PFSK-1 (cell line): ENCODE measurements around the gene NFIB.

Source experiments
- FOXP2 ChIP-seq: optimal IDR thresholded peaks from 2 replicates; pipeline ENCODE3; 2011; ENCODE audit warnings: borderline replicate concordance, control low read depth, inconsistent platforms; ENCODE audit not compliant: insufficient read depth; ENCODE audit errors: extremely low read length, extremely low read depth
- POLR2AphosphoS5 ChIP-seq: IDR thresholded peaks from 2 replicates; pipeline ENCODE4 v1.6.1; 2012; ENCODE audit warnings: low read depth, mild to moderate bottlenecking, control low read depth, low read length, moderate library complexity
- SIN3A ChIP-seq: IDR thresholded peaks from 2 replicates; pipeline ENCODE4 v1.6.1; 2012; ENCODE audit warnings: mild to moderate bottlenecking, low read length, moderate library complexity, borderline replicate concordance; ENCODE audit not compliant: insufficient read depth
- TAF1 ChIP-seq: IDR thresholded peaks from 2 replicates; pipeline ENCODE4 v1.6.1; 2012; ENCODE audit warnings: low read length, control low read depth, borderline replicate concordance; ENCODE audit not compliant: insufficient read depth
- TF ChIP-seq, protein P1 (sequence below), 2 experiments: IDR thresholded peaks; 2 replicates each; pipeline versions ENCODE4 v1.6.1 to v1.8.0; 2011 to 2012; ENCODE audit warnings: low read depth in 2 of 2, low read length in 2 of 2, control low read depth in 1 of 2, inconsistent platforms in 1 of 2, mild to moderate bottlenecking in 1 of 2, moderate library complexity in 1 of 2; ENCODE audit not compliant: insufficient read depth in 1 of 2

GRCh38 chr9:14214693-14215092, 99.2 kb downstream of the NFIB start:
- TF ChIP-seq POLR2AphosphoS5 (no peak), FOXP2 (no peak), TAF1 (no peak), SIN3A (no peak)
- TF ChIP-seq, protein P1, sequence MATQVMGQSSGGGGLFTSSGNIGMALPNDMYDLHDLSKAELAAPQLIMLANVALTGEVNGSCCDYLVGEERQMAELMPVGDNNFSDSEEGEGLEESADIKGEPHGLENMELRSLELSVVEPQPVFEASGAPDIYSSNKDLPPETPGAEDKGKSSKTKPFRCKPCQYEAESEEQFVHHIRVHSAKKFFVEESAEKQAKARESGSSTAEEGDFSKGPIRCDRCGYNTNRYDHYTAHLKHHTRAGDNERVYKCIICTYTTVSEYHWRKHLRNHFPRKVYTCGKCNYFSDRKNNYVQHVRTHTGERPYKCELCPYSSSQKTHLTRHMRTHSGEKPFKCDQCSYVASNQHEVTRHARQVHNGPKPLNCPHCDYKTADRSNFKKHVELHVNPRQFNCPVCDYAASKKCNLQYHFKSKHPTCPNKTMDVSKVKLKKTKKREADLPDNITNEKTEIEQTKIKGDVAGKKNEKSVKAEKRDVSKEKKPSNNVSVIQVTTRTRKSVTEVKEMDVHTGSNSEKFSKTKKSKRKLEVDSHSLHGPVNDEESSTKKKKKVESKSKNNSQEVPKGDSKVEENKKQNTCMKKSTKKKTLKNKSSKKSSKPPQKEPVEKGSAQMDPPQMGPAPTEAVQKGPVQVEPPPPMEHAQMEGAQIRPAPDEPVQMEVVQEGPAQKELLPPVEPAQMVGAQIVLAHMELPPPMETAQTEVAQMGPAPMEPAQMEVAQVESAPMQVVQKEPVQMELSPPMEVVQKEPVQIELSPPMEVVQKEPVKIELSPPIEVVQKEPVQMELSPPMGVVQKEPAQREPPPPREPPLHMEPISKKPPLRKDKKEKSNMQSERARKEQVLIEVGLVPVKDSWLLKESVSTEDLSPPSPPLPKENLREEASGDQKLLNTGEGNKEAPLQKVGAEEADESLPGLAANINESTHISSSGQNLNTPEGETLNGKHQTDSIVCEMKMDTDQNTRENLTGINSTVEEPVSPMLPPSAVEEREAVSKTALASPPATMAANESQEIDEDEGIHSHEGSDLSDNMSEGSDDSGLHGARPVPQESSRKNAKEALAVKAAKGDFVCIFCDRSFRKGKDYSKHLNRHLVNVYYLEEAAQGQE (IDR thresholded peaks at IDR 0.05; ENCODE audit: insufficient read depth in 1 of 2, low read depth in 2 of 2, low read length in 2 of 2) = no peak
